RPMI7951 (cell line): Measurements from ENCODE around the gene ADGRL1. TPM values are rescaled to one million over a fixed set of nuclear protein-coding genes. Genes with fewer than 3 reads are reported as not detected.

Experiments
- DNase-seq: peaks from one replicate; pipeline ENCODE4 v3.0.0-alpha.2; 2012; ENCODE audit warnings: low read depth
- total RNA-seq: library from RNA; depleted of rRNA; stranded (reverse); fragments of >200 nt; shearing (Covaris generic); gene quantifications from 2 replicates; pipeline ENCODE4 v1.2.3, GENCODE V29; 2014; rRNA removed

ADGRL1 gene
- total RNA-seq, 1 experiment from 2014 or later = 1.4 TPM

DNA sequence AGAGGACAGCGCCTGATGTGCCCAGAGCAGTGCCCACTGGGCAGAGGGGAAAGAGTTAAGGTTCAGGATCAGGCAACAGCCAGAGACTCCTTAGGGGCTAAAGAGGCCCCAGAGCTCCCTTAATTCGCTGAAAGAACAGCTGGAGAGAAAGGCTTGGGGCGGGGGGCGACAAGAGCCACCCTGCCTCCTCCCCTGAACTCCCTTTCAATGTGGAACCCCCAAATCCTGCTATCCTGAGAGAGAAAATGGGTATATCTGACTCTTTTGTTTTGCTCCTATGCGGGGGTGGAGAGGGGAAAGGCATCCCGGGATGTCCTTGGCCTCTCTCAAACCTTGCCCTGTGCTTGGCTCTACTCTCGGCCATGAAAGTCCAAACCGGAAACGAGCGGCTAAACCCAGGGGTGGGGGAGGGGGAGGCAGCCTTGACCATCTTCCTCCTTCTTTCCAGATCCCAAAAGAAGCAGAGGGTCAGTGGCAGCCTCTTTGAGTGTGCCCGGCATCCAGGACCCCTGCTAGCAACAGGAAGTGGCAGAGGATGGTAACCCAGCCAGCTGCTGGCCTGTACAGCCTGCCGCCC, 93.1 kb downstream of the ADGRL1 start:
- DNase-seq = no peak

DNA sequence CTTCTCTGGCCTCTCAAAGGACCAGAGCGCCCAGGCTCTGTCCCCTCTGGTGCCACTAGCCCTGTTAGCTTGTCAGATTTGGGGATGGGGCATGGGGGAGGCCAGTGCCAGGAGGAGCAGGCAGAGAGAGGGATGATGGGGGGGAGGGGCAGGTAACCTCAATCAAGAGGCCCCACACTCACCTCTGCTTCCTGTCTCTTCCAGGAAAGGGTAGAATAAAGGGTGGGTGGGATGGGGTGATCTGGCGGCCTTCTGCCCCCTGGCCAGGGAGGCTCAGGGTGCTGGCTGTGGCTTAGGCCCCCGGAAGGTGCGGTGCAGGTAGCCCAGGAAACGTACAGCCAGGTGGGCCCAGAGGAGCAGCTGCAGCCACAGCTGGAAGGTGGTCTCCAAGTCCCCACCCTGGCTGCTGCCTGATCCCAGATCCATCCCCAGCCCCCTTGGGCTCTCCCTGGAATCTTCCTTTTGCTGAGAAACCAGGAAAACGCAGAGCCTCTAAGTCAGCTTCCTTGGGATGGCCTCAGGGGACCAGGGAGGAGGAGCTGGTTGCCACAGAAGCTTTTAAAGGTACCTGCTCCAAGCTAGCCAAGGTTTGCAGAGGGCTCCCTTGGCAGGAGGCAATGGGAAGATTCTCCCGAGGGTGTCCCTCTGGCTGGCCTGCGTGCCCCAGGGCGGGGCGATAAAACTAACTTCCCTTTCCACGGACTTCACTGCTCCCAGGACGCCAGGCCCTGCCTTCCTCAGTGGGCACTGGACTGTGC, 93.7 kb downstream of the ADGRL1 start:
- no peak for DNase-seq

DNA sequence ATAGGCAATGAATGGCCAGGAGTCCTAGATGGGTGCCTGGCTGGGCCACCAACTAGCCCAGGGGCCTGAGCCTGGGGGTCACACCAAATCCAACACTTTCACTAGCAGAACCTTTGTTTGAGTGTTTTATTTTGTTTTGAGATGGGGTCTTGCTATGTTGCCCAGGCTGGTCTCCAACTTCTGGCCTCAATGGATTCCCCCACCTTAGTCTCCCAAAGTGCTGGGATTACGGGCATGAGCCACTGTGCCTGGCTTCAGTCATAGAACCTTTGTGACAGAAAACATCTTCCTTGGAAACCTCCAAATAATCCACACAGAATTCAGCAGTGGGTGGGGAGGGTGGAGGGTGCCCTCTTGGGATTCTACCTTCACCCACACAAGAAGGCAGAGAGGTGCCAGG, 94.5 kb downstream of the ADGRL1 start:
- DNase-seq = no peak

DNA sequence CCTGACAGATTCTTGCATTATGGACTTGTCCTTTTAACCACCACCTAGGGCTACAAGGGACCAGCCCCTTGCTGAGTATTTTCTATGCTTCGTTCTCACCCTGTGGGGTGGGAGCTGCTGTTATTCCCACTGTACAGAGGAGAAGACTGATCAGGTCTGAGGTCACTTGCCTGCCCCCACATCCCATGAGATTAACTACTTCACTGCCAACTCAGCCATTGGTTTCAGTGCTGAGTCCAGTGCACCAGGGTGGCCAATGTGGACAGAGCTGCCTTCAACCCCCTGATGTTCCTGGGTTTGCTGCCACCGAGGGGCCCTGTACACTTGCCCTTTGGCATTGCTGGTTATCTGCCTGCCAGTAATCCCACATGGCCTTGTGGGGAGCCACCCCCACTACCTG, 95.3 kb downstream of the ADGRL1 start:
- DNase-seq = no peak

DNA sequence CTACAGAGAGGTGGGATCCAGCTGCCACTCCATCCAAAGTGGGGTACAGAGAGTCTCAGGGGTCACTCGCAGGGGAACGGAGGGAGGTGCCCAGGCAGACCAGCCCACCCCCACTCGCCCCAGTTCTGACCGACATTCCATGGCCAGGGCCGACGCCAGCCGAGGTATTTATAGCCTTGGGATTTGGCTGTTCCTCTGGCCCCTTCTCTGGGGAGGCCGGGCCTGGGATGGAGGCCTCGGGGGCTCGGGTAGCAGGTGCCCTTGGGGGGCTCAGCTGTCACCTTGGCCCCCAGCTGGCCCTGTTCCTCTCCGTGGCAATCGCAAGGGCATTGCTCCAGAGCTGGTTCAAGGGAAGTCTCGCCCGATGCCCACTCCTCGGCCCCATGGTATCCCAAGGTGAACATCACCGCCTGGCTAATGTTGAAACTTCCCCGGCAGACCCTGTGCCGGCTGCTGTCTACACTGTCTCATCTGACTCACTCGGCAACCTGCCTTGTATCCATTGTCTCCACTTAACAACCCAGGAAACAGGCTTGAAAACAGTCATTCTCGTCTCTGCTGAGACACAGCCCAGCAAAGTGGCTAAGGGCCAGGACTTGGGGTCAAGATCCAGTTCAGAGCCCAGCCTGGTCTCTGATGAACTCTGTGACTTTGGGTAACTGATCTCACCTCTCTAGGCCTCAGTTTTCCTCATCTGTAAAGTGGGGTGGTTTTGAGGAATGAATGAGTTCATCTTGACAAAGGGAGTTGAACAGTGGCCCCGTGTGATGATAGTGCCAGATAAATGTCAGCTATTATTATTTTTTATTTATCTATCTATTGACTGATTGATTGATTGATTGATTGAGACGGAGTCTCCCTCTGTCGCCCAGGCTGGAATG, 98.1 kb downstream of the ADGRL1 start:
- DNase-seq = no peak

DNA sequence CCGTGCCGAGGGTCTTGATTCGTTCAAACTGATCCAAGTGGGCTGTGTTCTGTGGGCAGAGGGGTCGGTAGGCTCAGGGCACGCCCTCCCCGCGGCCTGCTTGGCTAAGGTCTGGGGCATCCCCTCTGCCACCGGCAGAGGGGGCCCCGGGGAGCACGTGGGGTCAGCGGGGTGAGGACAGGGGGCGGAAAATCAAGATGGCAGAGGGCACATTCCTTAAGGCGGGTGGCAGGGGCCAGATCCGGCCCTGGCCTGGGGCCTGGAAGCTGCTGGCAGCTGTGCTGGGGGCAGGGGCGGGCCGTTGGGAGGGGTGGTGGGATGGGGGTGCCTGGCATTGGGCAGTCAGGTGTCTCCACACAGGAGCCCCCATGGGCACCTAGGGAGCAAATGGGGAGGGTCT, 99.1 kb downstream of the ADGRL1 start:
- no peak for DNase-seq

DNA sequence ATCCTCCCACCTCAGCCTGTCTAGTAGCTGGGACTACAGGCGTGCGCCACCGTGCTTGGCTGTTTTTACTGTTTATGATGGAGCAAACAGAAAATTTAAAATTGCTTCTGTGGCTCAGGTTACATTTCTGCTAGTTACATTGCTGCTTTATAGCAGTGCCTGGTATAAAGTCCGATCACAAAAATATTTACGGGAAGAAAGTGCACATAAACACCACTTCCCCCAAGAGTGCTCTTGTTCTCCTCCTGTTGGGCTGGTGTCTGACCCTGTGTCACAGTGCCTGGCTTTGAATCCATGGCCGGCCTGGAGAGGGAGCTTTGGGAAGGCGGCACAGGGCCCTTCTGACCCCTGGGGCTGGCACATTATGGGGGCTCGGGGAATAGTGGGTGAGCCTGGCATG, 100.3 kb downstream of the ADGRL1 start:
- DNase-seq = no peak

DNA sequence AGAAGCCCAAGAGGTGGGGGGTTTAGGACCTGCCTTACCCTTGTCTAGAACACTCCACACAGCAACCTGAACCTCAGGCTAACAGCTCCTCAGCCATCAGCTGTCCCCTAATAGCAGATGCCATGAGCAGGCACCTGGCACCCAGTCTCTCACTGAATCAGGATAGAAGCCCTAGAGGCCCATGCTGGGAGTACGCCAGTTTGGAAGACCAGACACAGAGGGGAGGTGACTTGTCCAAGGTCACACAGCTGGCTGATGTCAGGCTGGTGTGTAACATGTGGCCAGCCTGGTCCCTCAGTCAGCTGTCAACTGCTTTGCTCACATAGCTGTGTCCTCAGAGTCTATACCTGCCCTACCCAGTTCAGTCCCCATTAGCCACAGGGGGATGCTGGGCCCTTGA, 102.7 kb downstream of the ADGRL1 start:
- no peak for DNase-seq

DNA sequence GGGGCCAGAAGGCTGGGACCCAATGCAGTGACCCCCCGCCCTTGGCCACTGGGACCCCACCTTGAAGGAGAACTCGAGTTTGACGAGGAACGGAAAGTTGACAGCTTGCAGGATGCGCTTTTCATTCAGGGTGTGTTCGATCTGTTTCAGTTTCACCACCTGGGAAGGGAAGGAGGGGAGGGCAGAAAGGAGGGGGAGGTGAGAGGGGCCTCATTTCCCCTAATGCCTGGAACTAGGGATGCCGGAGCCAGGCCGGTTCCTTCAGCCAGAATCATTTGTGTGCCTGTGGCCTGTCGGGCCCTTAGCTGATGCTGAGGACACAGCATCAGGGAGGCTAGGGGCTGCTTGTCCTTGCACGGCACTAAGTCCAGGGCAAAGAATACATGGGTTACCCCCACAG, 103.2 kb downstream of the ADGRL1 start:
- DNase-seq = no peak

DNA sequence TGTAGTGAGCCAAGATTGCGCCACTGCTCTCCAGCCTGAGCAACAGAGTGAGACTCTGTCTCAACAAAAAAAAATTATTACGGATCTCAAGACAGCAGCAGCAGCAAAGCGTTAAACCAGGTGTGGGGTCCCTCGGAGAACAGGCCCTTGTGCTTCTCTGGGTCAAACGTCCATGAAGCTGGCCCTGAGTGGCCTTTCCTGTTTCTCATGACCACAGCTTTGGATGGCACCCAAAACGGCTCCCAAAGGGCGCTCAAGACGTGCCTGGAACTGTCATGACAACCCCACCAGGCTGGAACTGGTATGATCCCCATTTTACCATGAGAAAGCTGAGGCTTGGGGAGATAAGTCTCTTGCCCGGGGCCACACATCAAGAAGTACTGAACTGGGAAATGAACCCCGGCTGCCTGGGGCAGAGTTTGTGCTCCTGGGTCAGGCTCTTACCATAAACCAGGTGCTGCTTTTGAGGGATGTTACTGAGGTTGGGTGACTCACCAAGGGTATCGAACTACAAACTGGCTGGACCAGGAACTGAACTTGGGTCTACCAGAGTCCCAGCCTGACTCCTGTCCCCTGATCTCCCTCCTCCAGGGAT, 103.8 kb downstream of the ADGRL1 start:
- DNase-seq = peak; percentile 39

DNA sequence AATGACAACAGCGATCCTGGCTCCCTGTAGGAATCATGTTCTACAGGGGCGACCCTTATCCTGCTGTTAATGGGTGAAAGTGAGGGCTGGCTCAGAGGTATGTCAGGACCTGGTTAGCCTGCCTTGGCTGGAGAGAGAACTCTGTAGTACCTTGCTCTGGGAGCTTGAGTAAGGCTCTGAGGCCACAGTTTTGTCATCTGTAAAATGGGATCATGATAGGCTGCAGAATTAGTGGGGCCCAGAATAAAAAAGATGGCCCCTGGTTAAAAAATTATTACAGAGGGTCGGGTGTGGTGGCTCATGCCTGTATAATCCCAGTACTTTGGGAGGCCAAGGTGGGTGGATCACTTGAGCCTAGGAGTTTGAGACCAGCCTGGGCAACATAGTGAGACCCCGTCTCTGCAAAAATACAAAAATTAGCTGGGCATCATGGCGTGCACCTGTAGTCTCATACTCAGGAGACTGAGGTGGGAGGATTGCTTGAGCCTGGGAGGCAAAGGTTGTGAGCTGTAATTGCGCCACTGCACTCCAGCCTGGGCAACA, 104.9 kb downstream of the ADGRL1 start:
- no peak for DNase-seq

Other genes starting within 250 kb of the ADGRL1 start
- 1.7 and 2.1 TPM in 2 replicates for gene RFX1, start 199.8 kb downstream of the ADGRL1 start, total RNA-seq
- gene RLN3, start 178.0 kb downstream of the ADGRL1 start, total RNA-seq = not detected in 2 replicates
- 2.3 TPM in 2 replicates for gene IL27RA, start 174.4 kb downstream of the ADGRL1 start, total RNA-seq
- gene PALM3, start 144.1 kb downstream of the ADGRL1 start, total RNA-seq = under 0.01 TPM in 2 replicates
- 4.1 and 6.7 TPM in 2 replicates for gene MISP3, start 133.4 kb downstream of the ADGRL1 start, total RNA-seq
- 0.59 TPM in 1 of 2 replicates, not detected in the other for gene C19orf67, start 120.4 kb downstream of the ADGRL1 start, total RNA-seq
- 24.2 and 41.8 TPM in 2 replicates for gene SAMD1, start 115.4 kb downstream of the ADGRL1 start, total RNA-seq
- 55.2 and 60.9 TPM in 2 replicates for gene PRKACA, start 88.4 kb downstream of the ADGRL1 start, total RNA-seq
- 86.6 and 90.8 TPM in 2 replicates for gene ASF1B, start 69.6 kb downstream of the ADGRL1 start, total RNA-seq
- gene ADGRE5, start 175.3 kb upstream of the ADGRL1 start, total RNA-seq = 57.3 and 62.2 TPM in 2 replicates
- 154 and 173 TPM in 2 replicates for gene DDX39A, start 213.2 kb upstream of the ADGRL1 start, total RNA-seq
- gene PKN1, start 227.1 kb upstream of the ADGRL1 start, total RNA-seq = 53.7 and 58.3 TPM in 2 replicates